NOMO-1 (cell line): ENCODE measurements around the gene DCAF8.

ENCODE experiments used
- DNase-seq, 2 experiments: peaks; one replicate each; lab custom pipeline; 2025; ENCODE audit not compliant: unreplicated experiment in 2 of 2; lab: John Stamatoyannopoulos, UW

Gene DCAF8

GRCh38 chr1:160177667-160178066, 84.7 kb downstream of the DCAF8 start:
- no peak for DNase-seq

DNA sequence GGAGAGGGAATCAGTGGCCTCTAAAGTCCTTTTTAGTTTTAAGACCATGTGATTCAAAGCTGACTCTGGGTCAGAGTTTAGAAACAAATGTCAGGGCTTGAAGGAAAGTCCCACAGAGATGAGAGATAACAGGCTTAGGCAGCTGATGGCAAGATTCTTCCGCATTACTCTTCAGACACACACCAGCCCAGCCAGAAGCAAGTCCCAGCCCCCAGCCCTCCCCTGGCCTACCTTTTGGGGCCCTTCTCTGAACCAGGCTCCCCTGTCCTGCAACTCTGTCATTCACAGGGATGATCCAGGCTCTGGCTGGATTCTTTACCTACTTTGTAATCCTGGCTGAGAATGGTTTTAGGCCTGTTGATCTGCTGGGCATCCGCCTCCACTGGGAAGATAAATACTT, 85.1 kb downstream of the DCAF8 start:
- no peak for DNase-seq

- DNase-seq, result no peak
Measured at GRCh38 chr1:160171980-160172379, 90.4 kb downstream of the DCAF8 start.

DNA sequence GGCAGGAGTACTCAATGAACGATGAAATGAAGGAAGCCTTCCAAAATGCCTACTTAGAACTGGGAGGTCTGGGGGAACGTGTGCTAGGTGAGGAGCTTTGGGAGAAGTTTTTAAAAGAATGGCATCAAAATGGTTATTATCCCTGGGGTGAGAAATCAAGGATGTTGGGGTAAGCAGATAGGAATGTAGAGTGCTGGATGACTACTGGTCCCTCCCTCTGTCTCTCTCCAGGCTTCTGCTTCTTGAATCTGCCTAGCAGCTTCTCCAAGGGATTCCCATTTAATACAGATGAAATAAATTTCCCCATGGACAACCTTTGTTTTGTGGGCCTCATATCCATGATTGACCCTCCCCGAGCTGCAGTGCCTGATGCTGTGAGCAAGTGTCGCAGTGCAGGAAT, 91.0 kb downstream of the DCAF8 start:
- no peak for DNase-seq

- DNase-seq, result peak; percentile 18 to 48
Measured at GRCh38 chr1:160169553-160170399, 92.6 kb downstream of the DCAF8 start.

- DNase-seq, result no peak
Measured at GRCh38 chr1:160168609-160169369, 93.6 kb downstream of the DCAF8 start.

- no peak for DNase-seq
Measured at GRCh38 chr1:160168016-160168415, 94.3 kb downstream of the DCAF8 start.

GRCh38 chr1:160167580-160167979, 94.8 kb downstream of the DCAF8 start:
- DNase-seq, result no peak

DNA sequence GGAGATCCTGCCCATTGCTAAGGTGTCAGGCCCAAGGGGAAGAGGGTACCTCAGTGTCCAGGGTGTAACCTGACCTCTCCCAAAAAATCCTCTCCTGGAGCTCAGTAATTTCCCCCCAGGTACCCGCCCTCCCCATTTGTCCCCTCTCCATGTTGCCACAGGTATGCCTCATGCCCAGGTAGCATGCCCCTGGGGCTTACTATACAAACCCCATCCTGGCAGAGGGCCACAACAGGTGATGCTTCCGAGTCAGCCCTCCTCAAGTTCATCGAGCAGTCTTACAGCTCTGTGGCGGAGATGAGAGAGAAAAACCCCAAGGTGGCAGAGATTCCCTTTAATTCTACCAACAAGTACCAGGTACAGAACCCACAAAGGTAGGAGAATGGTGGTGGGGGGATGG, 95.3 kb downstream of the DCAF8 start:
- DNase-seq, result no peak

DNA sequence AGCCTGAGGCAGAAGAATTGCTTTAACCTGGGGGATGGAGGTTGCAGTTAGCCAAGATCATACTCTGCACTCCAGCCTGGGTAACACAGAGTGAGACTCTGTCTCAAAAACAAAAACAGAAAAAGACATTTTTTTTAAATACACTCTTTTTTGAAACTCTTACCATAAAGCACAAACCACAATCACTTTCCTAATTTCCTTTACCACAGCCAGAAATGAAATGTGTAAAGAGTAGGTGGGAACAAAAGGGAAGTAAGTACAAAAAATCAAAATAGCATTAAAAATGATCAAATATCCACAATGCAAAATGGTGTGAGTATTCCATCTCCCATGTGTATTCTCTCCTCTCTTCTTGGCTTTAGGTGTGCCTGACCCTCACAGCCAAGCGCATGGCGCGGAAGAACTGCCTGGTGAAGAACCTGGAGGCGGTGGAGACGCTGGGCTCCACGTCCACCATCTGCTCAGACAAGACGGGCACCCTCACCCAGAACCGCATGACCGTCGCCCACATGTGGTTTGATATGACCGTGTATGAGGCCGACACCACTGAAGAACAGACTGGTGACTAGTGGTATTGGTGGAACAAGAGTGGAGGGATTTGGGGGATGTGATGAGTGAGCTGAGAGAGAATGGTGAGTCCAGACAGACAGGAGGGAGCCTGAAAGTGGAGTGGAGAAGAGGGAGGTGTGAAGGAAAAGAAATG, 96.0 kb downstream of the DCAF8 start:
- peak in 1 of 2 experiments; percentile 68 for DNase-seq
